SK-N-MC (cell line): ENCODE data around the gene BMPR1A.

Experiments
- EZH2 ChIP-seq: fragments of 200-600 bp; sonication (generic); IDR thresholded peaks from one replicate; pipeline ENCODE4 v1.6.1; 2017; ENCODE audit warnings: antibody characterized with exemption
- POLR2AphosphoS5 ChIP-seq: IDR thresholded peaks from 2 replicates; pipeline ENCODE4 v1.6.1; 2012; ENCODE audit warnings: mild to moderate bottlenecking, low read depth, low read length, borderline replicate concordance

DNA sequence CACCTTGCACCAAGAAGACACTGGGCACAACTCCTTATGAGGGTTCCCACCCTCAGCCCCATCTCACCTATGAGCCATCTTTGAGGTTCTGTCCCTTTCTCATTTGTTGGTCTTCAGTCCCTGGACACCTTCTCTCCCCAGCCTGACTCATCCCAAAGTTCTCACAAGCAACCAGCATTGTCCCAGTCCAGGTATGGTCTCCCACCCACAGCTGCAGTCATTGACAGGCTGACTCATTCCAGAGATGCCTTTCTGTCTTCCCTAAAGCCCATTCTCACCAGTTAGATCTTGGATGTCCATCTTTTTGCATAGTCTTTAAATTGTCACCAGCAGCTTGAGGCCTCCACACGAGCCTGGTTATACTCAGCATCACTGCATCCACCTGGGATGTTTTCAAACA is 26.7 kb upstream of the BMPR1A start:
- TF ChIP-seq POLR2AphosphoS5: no peak
- TF ChIP-seq EZH2: no peak
